T-helper 22 cell (primary cell): ENCODE data around the gene CUL4A.

Experiments
- DNase-seq: peaks from one replicate; pipeline ENCODE4 v3.0.0-alpha.2; 2020; ENCODE audit warnings: low read depth

CUL4A gene

GRCh38 chr13:113179374-113180230 is 29.8 kb upstream of the CUL4A start:
- no peak for DNase-seq

- DNase-seq: no peak
These were observed 27.4 kb upstream of the CUL4A start for GRCh38 chr13:113182046-113182445.

DNA sequence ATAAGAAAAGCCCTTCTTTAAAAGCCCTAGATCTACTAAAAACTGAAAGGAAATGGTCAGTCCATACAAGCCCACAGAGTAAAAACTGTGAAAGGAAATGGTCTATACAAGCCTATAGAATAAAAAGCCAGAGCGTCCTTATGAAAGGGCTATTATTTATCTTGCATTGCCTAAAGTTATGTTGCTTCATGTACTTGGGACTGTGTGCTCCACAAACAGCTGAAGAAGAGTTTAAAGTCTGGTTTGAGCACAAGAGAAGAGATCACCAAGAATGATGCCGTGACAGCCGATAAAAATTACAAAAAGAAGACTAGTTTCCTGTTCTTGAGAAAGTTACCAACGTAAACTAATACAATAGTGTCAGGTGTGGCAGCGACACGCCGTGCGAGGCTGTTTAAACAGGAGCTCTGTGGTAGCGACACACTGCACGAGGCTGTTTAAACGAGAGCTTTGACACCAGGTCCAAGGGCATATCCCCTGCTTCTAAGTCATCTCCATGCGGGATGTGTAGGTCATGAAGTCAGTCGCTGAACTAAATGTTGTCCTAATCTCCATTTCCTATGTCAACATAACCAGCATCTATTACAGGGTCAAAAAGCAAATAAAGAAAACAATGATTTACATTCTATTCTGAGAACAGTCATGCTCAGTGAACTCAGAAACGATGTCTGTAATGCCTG is 25.8 kb upstream of the CUL4A start:
- no peak for DNase-seq

- DNase-seq: no peak
These were observed 24.6 kb upstream of the CUL4A start for GRCh38 chr13:113184568-113185440.

GRCh38 chr13:113186061-113186900 is 23.1 kb upstream of the CUL4A start:
- DNase-seq: no peak

GRCh38 chr13:113187263-113187669 is 22.1 kb upstream of the CUL4A start:
- DNase-seq: no peak

GRCh38 chr13:113187883-113188665 is 21.3 kb upstream of the CUL4A start:
- no peak for DNase-seq

- no peak for DNase-seq
These were observed 19.2 kb upstream of the CUL4A start for GRCh38 chr13:113190181-113190580.

GRCh38 chr13:113192279-113192678 is 17.1 kb upstream of the CUL4A start:
- no peak for DNase-seq

DNA sequence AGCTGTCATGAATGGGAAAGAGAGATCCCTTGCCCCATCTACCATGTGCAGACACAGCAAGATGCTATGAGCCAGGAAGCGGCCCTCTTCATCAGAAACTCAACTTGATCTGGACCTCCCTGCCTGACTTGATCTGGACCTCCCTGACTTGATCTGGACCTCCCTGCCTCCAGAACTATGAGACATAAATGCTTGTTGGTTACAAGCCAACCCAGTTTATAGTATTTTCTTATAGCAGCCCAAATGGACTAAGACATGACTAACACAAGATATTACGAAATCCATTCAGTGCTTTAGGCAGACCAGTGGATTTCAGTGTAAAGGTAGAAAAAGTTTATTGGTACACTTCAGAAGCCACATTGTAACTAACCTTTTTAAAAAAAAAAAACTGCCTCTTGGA is 16.5 kb upstream of the CUL4A start:
- DNase-seq: no peak

DNA sequence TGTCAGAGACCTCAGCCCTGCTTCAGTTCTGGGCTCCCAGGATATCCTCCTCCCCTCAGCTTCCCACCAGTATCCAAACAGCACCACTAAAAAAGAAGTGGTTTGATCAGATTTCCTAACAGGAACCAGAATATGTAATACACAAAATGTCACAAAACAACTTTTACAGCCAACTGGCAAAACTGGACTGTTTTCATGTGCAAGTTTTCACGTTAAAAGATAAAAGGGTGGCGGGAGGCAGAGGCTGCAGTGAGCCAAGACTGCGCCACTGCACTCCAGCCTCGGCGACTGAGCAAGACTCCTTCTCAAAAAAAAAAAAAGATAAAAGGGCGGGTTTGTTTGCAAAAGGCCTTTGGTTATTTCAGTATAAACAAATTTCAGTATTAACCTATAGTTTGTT is 14.1 kb upstream of the CUL4A start:
- no peak for DNase-seq

DNA sequence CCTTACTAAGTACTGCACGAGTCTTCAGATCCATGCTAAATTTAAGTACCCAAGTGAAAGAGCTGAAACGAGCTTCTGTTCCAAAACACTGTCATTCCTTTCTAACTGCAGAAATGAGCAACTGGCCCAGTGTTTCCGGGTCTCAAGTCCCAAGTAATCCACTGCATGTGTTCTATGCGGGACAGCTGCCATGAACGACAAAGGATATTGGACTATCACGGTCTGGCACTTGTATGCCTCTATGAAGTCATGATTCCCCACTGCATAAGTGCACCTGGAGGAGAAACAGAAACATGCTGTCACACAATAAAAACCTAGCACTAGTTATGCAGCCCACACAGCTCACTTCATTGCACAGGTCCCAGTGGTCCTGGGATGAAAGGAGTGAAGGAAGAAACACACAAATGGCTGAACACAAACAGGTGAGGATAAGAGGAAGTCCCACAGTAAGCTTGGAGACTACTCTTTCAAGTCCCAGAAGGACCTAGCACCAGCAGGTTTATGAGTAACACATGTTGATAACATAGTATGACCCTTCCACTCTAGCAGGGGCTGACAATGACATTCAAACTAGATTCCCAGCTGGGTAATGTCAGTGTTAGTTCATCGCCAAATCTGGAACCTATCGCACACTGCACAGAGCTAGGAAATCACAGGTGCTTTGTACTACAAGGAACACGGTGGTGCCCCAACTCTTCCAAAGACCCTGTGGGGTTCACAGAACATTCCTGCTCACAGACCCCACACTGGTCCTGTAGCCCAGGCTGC is 12.3 kb upstream of the CUL4A start:
- no peak for DNase-seq

GRCh38 chr13:113201815-113202214 is 7.6 kb upstream of the CUL4A start:
- no peak for DNase-seq

DNA sequence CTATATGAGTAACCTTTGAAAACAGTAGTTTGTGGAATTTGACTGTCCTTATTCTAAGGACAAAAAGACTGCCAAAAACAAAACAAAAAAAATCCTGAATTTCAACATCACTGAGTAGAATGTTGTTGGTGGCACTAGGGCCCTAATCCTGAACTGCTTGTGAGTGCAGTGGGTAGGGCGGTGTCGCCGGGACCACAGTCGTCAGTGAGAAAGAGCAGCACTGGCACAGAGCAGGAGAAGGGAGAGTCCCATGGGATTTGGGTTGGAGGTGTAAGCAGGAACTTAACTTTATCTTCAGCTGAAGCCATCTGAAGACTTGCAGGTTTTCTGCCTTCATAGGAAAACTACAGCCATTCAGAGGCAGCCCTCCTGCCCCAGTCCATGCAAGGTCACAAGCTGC is 6.5 kb upstream of the CUL4A start:
- DNase-seq: no peak

- DNase-seq: no peak
These were observed 5.7 kb upstream of the CUL4A start for GRCh38 chr13:113203507-113204377.

DNA sequence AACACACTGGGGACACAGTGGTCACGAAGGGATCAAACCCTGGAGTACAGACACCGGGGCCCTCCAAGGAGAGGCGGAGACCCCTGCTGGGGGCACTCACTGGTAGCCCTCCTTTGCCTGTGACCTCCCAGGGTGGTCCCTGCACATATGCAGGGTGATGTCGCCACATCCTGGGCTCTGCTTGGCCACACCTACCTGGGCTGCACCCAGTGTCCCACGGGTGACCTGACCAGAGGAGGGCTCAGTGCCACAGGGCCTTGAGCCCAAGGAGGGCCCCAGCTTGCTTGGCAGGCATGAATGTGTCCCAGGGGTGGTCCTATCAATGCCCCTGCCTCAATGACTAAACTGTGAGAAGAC is 5.1 kb upstream of the CUL4A start:
- DNase-seq: no peak

GRCh38 chr13:113205428-113205931 is 3.9 kb upstream of the CUL4A start:
- DNase-seq: no peak

- DNase-seq: no peak
These were observed 2.0 kb upstream of the CUL4A start for GRCh38 chr13:113207460-113207859.

- no peak for DNase-seq
These were observed 1.5 kb upstream of the CUL4A start for GRCh38 chr13:113207890-113208420.
